NCI-H524 treated with DMSO at 0.1 percent for 48 hours (cell line): Measurements from ENCODE around the gene TXNRD2.

Experiments used
- DNase-seq: peaks from one replicate; lab custom pipeline; 2025; lab: John Stamatoyannopoulos, UW

Gene TXNRD2

DNA sequence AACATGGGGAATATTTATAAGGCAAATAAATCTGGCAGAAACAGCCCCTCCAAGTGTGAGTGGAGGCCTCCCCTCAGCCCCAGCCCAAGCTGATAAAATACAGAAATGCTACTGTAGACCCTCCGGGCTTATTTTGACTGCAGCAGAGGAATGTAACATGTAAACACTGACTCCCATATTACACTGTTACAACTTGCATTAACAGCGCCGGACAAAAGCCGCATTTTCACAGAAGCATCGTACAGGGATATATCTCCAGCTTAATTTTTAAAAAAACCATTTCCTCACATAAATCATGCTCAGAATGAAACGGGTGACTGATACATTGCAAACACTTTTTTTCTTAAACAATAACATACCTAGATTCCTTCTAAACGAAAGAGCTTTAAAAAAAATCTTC is 36.7 kb downstream of the TXNRD2 start:
- DNase-seq = no peak

DNA sequence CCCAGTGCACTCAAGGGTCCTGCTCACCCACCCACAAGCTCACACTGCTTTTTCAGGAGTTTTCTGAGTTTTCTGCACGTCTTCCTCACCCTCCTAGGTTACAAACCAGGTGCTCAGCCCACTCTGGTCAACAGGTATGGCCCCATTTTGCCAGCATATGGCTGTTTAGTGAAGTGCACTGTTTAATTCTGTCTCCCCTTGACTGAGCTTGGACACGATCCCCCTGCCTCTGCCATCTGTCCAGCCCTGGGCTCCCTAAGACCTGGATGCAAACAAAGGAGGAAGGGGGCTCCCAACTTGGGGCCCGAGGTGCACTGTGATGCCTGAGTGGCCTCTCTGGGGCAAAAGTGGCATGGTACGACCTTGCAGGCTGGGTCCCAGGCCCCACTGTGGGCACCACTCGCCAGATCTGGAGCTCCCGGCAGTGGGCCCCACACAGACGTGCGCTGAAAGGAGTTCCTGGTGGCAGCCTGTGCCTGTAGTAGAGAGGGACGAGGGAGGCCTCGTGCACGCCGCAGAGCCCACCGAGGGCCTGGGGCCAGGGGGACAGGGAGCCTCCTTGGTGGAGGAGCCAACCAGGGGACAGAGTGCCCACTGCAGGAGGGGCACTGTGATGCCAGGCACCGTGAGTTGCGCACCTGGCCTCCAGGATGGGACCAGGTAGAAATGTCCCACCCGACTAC is 37.3 kb downstream of the TXNRD2 start:
- no peak for DNase-seq

DNA sequence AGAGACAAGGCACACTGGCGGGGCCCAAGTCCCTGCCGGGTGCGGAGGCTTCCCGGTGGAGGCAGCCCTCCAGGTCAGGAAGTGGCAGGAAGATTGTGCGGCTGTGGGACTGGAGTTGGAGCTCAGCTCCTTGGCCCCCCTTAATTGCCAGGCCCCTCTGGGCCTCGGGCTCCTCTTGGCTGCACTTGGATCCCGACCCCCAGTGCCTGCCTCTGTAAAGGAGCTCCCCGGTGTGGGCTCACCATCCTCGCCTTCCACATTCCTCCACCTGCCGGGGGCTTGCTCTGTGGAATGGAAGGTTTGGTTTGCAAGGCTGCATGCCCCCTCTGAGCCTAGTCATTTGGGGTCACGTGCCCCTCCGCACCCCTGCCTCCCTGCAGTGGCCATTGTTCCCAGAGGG is 38.1 kb downstream of the TXNRD2 start:
- no peak for DNase-seq

DNA sequence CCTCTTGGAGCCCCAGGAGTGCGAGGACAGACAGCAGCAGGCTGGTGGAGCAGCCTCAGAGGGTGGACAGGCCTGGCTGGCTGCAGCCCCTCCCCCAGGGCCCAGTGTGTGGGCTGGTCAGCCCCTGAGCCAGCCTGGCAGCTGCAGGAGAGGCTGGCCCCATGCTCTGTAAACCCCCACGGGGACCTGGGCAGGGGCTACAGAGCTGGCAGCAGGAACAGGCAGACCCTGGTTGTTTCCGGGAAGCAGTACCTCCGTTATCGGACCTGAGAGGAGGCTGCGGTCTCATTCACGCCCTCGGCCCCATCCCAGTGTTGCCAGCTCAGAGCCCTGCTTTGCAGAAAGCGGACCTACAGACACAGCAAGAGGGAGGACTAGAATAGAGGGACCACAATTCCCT is 38.6 kb downstream of the TXNRD2 start:
- no peak for DNase-seq

DNA sequence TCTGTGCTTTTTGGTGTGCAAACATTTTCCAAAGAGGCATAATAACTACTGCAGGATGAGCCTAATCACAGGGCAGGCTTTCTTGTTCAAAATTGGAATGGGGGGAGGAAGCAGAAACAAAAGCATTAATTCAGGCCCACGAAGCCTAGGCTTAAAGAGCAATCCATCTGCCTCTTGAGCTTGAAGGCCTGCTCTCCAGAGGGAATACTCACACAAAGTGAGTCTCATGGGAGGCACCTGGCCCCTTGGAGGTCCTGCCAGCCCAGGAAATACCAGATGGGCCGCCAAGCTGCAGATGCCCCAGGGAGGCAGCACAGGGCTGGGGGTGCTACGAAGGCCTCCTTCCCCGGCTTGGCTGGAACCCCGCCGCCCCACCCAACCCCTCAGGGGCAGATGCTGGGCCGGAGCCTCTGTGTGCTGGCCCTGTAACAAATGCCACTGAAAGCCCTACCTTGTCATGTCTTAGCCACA is 39.3 kb downstream of the TXNRD2 start:
- DNase-seq = peak; percentile 96

DNA sequence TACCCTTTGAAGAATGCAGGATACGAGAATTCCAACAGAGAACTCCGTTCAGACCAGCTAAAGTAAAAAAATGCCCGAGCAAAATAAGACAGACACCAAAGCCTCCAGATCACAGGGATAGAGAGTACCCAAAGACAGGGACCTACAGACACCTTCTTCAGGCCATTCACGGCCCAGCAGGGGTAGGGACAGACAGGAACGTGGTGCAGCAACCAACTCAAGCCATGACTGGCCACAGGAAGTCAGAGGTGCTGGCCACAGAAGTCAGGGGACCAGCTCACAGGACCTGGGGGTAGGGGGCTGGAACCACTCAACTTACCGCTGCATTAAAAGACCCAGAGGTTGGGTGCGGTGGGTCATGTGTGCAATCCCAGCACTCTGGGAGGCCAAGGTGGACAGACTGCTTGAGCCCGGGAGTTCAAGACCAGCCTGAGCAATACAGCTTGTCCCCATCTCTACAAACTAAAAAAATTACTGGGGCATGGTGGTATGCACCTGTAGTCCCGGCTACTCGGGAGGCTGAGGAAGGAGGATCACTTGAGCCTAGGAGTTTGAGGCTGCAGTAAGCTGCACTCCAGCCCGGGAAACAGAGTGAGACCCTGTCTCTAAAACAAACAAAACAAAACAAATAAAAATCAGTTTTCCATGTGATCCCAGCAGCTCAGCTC is 39.9 kb downstream of the TXNRD2 start:
- no peak for DNase-seq

DNA sequence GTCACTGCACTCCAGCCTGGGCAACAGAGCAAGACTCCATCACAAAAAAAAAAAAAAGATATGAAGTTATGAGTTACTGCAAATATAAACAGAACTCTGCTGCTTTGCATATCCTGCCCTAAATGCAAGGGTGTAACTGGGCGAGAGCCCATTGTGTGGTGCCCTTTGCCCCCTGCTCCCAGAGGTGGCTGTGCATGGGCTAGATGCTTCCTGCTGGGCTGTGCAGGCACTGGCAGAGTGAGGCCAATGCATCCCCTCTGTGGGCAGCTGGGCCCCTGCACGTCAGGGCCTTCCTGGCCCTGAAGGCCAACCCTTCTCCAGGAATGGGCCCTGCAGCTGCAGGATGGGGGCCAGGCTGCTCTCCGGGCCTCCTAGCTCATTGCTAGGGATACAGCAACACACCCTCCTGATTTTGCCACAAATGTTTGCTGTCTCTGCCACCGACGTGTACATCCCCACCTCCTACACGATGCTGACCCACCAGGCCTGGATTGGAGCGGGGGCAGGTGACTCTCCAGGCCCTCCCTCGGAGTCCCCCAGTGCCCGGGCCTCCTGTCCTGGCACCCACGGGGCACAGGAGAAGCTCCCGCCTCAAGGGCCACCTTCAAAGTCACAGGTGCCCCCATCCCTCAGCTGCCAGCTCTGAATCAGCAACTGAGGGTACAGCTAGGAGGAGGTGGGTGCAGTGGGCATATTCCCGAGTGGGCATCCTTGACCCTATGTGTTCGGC is 40.7 kb downstream of the TXNRD2 start:
- DNase-seq = no peak

DNA sequence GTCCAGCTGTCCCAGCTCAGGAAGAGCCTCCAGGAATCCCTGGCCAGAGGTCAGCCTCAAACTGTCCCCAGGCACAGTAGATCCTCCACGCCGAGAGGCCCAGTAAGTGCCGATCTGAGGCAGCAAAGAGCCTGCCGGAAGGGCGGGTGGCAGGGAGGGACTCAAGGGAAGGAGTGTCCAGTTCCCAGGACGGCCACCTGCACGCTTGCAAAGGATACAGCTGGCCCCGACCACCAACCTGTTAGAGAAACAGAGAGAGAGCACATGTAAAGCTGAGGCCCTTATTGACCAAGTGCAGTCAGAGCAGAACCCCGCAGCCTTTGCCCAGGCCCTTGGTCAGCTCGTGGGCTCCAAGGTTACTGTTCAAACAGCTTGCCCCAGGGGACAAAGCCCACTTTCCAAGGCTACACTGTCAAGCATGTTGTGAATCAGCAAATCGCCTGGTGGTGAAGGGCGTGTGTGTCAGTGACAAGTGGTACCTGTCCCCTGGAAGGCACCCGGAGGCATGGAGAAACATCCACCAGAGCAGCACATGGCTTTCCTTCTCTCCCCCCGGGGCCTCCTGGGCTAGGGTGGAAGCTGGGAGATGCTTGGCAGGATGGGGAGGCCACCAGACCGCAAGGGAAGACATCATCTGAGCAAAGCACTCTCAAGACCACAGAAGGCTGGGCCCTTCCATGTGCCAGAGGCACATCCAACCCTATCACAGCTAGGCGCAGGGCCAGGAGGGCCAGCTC is 42.6 kb downstream of the TXNRD2 start:
- no peak for DNase-seq

DNA sequence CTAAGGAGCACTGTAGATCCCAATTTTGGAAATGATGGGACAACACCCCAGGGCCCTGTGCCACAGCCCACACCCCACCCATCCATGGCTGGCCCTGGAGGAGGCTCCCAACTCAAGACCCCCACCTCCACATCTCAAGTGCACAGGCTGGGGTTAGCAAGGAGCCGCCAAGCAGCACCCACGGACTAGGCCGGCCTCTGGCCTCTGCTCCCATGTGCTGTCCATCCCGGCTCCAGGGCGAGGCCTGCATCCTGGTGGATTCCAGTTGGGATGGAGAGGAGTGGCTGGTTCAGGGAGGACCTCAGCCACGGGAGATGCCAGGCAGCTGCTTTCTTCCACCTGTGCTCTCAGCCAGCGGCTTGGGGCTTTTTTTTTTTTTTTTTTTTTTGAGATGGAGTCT is 43.5 kb downstream of the TXNRD2 start:
- DNase-seq = no peak

DNA sequence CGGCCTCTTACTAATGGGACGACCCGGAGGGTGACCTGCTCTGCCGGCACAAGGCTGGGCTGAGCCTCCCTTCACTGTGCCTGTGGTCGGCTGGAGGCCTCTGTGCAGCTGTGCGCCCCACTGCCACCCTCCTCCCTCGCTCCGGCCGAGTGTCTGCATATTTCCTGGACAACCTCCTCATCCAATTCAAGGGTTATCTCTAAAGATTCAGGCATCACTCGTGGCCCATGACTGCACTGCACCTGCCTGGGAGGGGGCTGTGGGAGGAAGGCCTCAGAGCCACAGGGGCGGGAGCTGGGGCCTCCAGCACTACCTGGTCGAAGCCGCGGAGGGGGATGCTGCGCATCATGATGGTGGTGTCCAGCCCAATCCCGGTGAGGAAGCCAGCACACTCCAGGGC is 43.9 kb downstream of the TXNRD2 start:
- DNase-seq = no peak

DNA sequence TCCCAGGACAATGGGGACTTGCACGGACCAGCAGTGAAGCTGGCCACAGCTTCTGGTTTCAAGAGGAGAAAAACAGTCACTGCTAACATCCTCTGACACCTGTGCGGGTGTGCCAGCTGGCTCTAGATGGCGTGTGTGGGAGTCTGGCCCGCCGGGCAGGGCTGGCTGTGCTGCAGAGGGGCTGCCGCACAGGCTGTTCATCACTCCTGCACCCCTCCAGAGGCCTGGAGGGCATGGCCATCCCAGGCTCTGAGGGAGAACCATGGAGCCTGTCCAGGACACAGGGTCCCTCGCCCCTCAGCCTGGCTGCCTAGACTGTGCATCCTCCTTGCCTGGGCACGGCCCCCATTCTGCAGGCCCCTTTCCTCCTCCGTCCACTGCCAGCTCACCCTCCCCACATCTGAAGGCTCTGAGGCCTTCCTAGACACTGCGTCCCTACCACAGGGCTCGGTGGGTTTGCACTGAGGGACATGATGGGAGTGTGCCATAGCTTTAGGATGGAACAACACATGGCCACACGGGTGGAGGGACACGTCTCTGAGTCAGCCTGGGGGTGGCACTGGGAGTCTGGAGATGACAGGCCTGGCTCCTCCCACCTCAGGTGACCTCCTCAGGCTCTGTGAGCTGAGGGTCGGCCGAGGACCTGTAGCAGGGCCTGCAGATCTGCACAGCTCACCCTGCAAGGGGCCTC is 44.8 kb downstream of the TXNRD2 start:
- no peak for DNase-seq

DNA sequence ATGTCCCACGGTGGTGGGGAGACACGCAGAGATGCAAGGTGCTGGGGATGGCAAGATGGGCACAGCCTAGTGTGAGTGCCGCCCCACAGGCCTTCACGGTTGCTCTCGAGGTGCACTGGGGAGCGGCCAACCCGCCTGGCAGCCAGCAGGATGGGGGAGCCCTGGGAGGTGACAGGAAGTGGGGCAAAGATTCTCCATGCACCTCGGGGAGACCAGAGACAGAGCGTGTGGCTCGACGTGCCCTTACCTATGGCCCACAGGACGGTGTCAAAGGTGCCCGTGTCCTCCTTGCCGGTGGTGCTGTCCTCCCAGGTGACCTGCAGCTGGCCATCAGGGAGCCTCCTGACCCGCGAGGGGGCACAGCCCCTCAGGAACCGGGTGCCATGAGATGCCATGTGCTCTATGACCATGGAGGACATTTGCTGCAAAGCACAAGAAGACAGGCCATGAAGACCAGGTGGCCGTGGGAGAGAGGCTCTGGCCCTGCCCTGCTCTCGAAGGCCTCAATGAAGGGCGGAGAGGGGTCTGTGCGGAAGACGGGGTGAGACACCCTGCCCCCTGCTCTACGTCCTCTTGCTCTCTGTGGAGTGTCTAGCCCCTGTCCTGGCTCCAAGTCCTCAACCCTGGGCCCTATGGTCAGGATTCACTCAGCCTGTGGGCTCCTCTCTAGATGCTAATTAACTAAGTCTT is 46.3 kb downstream of the TXNRD2 start:
- no peak for DNase-seq

DNA sequence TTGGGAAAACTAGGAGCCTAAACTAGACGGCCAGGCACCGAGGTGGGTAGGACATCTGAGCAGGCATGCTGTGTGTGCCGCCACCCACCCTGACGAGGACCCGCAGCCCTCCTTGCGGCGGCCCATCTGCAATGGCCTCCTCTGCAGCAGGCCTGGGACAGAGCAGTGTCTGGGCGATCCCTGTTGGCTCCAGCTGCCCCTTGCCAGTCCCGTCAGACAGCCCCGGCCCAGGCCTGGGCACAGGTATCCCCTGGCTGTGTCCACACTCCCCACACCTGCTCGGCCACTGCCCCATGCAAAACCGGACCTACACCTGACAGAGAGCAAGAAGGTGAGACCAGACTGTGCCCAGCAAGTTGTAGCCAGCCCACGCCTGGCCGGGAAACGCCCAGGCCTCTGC is 48.3 kb downstream of the TXNRD2 start:
- DNase-seq = no peak

DNA sequence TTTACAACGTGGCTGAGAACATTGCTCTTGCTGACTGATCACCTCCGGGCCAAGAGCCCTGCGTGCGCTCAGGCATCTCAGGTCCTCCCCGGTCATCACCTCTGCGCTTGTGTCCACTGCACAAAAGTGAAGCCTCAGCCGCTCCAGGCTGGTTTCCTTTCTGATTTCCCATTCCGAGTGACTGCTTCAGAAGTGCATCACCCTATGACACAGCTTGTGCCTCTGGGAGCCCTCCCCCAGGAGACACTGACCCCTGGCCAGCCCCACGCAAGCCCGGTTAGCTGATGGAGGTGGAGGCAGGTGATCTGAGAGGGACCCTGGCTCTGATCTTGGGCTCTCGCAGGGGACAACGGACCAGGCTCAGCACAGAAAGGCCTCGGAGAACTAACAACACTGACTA is 48.7 kb downstream of the TXNRD2 start:
- no peak for DNase-seq

DNA sequence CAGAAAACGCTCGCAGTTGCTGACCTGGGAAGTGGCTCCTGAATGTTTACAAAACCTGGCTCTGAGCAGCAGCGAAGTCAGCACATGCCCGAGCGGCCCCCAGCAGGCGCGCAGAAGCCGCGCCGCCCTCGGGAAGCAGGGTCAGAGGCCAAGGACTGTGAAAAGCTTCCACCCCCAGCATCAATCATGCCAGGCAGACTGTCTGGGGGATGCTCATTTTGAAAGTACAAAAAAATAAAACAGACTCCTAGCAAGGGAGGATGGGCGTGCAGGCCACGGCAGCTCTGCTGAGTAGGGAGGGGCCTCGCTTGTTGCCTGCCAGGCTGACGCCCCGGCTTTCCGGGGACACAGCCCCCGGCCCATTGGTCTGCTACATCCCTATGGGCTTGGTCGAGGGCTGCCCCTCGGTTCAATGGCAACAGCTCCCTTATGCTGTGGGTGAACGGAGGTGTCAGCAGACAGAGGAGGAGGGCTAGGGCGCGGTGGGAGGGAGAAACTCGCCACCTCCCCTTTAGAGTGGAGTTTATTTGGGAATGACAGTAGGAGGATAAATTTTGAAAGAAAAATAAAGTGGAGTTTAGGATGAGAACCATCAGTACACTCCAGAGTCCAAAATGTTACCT is 49.2 kb downstream of the TXNRD2 start:
- no peak for DNase-seq

DNA sequence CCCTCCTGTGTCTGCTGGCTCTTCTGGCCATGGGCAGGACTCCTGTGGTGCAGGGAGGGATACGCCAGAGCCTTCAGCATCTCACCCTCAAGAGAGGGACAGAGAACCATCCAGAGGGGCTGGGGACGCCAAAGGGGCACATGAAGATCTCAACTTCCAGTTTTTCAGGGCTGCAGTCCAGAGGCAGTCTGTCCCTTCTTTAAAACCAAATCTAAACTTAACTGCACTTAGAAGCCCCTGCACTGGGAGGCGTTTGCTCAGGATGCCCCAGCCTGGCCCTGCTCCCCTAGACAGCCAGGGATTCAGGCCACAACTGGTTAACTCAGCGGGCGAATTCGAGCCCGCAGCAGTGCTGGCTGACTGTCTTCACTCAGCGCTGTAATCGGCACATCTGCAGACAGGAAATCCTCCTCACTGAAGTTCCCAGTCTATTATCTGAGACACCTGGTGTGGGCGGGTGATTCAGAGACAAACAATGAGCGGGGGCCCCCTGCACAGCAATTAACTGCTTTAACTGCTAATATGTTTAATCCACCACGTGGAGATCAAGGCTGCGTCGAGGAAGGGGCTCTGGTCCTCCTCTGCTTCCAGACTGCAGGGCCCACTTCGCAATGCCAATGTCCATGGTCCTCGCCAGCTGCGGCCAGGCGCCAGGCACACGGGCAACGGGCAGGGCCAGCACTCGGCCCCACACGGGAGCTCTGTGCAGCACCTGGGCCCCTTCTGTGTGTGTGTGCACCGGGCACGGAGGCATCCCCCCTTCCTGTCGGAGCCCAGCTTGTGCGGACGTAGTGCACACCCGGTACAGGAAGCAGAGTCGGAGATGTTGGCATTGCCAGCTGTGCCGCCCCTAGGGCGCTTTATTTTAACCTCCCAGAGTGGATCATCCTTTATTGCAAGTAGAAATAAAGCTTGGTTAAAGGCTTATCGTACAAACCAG is 50.0 kb downstream of the TXNRD2 start:
- DNase-seq = peak; percentile 80

DNA sequence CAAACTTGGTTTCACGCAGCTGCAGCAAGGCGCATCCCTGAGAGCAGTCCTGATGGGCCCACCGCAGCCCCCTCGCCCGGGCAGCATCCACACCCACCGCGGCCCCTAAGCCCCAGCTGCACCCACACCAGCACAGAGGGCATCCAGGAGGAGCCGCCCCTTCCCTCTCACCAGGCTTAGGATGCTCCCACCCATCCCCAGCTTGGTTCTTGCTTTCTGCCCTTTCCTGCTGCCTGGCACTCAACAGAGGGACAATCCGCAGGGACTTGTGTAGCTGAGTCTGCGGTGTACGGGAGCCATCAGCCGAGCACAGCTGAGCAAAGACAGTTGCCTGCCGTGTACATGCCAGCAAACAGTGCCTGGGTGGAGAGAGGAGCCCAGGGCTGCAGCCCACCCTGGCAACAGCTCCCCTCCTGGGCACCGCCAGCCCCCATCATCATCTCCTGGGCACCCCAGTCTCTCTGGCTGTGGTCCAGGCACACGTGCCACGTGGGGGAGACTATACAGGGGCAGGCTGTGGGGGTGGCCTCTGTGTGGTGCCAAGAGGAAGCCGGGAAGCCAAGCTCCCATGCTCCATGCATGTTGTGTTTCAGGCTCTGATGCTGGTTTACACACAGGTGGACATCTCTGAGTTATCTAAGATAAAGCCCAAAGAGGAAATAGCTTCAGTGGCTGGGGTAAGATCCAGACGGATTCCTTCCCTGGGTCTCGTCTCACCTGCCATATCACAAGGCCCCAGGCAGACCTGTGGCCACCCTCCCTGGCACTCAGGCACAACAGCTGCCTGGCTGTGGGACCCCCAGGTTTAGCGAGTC is 50.9 kb downstream of the TXNRD2 start:
- DNase-seq = no peak

DNA sequence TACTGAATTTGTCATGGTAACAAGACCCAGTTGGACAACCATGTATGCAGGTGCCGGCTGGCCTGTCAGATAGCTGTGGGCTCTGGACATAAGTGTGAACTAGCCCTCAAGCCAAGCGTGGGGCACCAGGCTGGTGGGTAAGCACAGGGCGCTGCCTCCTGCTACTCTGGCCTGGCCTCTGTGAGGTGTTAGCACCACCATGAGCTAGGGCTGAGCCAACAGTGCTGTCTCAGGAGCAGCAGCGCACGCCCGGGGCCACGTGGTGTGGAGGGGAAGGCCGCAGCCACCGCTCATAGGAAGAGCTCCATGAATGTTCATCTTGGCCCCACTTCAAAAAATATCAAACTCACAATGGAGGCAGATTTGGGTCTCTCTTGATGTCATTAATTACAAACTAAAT is 51.7 kb downstream of the TXNRD2 start:
- DNase-seq = no peak
